Tongue (tissue), 2 donors: ENCODE measurements around the gene TADA3. TPM values are rescaled to one million over a fixed set of nuclear protein-coding genes. Genes with fewer than 3 reads are reported as not detected.

ENCODE experiments used
- DNase-seq: peaks from one replicate; pipeline ENCODE4 v3.0.0-alpha.2; 2015
- total RNA-seq: library from RNA; depleted of rRNA; stranded (reverse); fragments of >200 nt; gene quantifications from one replicate; pipeline ENCODE4 v1.2.3, GENCODE V29; 2014

Gene TADA3
- total RNA-seq, 1 donor from 2014 or later = 40.8 TPM

DNA sequence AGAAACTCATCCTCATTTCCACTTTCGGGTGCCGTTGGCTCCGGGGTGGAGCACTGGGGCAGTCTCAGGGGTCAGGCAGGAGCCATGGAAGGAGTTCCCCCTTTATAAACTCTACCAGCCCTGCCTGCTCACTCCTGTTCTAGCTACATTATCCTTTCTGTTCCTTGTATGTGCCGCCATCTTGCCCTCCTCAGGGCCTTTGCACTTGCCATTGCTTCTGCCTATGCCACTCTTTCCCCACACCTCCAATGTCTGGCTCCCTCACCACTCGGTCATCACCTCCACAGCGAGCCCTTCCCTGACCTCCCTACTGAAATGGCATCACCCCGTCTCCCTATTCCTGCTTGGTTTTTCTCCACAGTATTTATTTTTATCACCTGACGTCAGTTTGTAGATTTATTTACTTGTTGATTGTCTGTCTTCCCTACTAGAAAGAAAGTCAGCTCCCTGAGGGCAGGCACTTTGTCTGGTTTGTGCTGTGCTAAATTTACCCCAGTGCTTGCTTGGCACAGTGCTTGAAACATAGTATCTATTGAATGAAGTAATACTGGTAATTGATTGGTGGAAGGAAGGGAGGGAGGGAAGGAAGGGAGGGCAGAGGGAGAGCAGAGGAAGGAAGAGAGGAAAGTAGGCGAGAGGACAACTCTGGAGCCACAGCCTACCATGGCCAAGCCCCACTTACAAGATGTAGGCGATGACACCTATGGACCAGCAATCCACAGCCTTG lies 31.3 kb downstream of the TADA3 start:
- no peak for DNase-seq

DNA sequence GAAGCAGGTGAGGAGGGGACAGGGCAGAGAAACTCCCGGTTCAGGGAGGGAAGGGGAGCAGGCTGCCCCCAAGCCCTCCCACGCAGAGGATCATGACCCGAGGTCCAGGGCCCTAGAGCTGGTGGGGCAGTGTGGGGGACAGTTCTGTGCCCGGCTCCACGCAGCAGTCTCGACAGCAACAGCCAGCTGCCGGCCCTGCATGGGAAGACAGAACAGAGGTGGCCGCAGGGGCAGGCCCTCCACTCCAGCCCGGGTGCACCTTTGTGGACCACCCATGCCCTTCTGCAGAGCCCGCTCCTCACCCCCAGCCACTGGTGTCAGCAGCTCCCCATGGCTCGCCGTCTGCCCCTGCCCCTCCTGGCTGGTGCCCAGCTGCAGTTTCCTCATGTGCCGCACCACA lies 34.8 kb downstream of the TADA3 start:
- no peak for DNase-seq

DNA sequence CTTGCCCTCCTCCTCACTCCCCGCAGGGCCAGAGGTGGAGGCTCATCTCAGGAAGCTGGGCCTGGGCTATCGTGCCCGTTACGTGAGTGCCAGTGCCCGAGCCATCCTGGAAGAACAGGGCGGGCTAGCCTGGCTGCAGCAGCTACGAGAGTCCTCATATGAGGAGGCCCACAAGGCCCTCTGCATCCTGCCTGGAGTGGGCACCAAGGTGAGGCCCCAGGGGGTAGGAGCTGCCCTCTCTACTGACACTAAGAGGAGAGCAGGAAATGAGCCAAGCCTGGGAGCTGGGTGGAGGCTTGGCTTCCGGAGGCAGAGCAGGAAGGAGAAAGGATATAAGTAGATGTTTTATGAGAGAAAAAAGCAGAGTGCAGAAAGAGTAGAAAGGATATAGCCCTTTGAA lies 37.6 kb downstream of the TADA3 start:
- DNase-seq = no peak

DNA sequence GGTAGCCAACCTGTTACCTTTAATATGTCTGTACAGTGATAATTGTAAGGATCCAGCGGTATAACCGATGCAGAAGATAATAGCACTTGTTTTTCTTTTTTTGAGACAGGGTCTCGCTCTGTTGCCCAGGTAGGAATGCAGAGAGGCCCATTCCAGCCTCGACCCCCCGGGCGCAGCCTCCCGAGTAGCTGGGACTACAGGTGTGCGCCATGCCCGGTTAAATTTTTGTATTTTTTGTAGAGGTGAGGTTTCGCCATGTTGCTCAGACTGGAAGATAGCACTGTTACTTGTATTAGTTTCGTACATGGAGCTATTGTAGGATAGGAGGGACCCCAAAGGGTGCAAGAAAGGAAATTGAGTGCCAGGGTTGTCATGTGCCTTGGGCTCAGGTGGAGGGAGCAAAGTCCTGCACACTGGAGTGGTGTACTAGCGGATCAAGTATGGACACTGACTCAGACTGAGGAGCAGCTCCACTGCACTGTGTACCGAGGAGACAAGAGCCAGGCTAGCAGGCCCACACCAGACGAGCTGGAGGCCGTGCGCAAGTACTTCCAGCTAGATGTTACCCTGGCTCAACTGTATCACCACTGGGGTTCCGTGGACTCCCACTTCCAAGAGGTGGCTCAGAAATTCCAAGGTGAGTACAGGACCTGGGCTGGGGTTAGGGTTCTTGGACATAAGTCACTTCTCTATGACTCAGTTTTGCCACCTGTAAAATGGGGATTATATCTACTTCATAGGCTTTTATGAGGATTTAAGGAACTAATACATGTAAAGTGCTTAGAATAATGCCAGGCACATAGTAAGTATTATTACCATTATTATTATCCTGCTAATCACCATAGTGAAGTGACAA lies 41.5 kb downstream of the TADA3 start:
- DNase-seq = no peak

DNA sequence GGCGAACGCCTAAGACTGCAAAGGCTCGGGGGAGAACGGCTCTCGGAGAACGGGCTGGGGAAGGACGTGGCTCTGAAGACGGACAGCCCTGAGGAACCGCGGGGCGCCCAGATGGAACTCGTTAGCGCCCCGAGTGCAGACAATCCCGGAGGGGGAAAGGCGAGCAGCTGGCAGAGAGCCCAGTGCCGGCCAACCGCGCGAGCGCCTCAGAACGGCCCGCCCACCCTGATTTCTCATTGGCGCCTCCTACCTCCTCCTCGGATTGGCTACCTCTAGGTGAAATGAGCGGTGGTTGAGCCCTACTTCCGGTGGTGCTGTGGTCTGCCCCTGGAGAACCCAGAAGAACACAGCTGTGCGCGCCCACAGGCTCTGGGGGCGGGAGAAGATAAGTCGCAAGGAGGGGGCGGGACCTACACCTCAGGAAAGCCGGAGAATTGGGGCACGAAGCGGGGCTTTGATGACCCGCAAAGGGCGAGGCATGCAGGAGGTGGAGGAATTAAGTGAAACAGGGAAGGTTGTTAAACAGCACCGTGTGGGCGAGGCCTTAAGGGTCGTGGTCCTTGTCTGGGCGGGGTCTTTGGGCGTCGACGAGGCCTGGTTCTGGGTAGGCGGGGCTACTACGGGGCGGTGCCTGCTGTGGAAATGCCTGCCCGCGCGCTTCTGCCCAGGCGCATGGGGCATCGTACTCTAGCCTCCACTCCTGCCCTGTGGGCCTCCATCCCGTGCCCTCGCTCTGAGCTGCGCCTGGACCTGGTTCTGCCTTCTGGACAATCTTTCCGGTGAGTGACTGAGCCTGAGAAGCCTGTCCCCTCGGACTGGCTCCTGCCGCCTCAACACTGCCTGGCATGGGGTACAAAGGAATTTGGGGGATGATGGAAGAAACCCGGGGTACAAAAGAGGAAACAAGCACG lies 42.4 kb downstream of the TADA3 start, which contains the start of gene OGG1:
Gene OGG1 (plus strand): TSS at position 308 of the 911 bp plus-strand sequence. CDS start 335 bp downstream, at position 643.
- peak; percentile 99 for DNase-seq

DNA sequence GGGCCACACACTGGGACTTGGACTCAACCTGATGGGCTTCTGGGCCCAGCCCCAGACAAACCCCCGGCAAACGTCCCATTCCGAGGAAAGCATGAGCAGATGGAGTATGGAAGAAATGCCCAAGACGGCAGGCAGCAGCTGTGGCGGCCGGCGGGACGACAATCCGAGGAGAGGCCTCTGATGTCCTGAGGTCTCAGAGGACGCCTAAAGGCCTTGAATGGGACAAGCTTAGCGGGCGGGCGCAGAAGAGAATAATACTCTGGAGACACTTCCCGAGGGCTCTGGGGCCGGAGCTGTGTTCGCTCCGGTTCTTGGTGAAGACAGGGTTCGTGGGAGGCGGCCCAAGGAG lies 43.0 kb downstream of the TADA3 start:
- no peak for DNase-seq

DNA sequence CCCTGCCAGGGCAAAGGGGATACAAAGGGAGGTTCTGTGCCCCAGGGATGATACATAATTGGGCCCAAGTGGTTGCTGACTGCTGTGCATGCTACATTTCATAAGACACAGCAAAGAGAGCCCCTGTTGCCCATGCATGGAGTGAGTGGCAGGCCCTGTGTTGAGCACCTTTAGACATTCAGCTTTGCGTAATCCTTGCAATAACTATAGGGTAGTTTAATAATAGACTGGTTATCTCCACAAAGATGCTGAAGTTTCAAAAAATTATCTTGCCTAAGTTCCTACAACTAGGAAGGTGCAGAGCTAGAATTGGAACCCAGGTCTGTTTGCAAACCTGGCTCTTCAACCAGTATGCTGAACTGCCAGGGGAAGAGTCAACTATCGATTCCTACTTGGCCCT lies 44.2 kb downstream of the TADA3 start:
- no peak for DNase-seq

DNA sequence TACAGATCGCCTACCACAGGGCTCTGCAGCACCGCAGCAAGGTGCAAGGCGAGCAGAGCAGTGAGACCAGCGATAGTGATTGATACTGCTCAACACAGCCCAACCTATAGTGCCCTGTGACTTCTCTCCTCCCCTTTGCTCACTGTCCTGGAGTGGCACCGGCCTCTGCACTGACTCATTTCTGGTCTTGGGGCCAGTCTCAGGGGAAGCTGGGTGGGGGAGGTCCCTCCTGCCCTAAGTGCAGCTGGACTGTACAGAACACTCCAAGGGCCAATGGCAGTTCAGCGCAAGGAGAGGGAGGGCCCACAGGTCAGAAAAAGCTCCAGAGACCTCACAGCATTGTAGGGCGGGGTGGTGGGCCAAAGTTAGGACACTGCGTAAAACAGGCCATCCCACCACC lies 45.0 kb downstream of the TADA3 start:
- DNase-seq = no peak

DNA sequence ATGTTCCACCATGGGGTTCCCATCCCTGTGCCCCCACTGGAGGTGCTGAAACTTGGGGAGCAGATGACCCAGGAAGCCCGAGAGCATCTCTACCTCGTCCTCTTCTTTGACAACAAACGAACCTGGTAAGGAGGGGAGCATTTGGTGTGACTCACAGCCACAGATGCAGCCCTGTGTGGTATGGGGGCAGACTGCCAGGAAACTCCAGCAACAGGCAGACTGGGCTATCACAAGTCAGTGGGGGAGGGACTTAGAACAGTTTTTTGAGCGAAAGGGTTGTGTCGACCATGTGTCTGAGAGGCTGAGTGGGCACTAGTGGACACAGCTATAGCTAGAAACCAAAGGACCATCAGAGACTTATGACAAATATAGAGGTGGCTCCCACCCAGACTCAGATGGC lies 45.9 kb downstream of the TADA3 start:
- DNase-seq = no peak

DNA sequence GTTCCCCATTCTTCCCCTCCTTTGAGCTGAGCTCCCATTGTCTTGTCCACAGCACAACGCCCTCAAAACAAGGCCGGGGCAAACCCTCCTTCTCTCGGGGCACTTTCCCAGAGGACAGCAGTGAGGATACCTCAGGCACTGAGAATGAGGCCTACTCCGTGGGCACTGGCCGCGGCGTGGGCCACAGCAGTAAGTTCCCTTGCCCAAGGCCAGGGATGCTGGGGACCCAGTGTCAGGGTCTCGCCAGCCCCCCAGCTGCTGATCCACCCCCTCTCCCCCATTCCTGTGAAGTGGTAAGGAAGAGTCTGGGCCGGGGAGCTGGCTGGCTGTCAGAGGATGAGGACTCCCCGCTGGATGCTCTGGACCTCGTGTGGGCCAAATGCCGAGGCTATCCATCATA lies 46.8 kb downstream of the TADA3 start:
- no peak for DNase-seq

DNA sequence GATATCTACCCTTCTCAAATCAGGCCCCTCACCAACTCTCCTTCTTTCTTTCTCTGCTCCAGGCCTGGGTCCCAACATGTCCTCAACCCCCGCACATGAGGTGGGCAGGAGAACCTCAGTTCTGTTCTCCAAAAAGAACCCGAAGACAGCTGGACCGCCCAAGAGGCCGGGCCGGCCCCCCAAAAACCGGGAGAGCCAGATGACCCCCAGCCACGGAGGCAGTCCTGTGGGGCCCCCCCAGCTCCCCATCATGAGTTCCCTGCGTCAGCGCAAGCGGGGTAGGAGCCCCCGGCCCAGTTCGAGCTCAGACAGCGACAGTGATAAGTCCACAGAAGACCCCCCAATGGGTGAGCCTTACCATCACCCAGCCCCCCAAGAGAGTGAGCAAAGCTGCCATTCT lies 48.1 kb downstream of the TADA3 start:
- DNase-seq = no peak

DNA sequence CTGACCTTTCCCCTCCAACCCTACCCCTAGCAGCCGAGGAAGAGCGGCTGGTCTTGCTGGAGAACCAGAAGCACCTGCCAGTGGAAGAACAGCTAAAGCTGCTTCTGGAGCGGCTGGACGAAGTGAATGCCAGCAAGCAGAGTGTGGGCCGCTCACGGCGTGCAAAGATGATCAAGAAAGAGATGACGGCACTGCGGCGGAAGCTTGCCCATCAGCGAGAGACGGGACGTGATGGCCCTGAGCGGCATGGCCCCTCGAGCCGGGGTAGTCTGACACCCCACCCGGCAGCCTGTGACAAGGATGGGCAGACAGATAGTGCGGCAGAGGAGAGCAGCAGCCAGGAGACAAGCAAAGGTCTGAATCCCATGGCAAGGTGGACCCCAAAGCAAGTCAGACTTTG lies 48.7 kb downstream of the TADA3 start:
- no peak for DNase-seq

DNA sequence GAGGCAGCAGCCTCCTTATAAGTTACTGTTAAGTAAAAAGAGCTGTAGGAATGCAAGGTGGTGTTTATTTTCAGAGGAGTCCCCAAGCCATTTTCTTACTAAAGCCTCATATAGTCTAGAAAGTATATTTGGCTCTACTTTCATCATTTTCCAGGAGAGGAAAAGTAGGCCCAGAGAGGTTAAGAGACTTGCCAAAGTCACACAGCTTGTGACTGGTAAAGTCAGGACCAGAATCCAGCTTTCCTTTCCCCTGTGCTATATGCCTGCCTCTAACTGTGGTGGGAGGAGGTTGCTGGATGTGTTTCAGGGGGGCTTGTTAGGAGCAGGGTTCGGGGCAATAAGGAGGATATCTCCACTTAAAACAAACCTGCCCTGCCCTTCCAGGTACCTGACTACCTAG lies 49.7 kb downstream of the TADA3 start:
- no peak for DNase-seq

DNA sequence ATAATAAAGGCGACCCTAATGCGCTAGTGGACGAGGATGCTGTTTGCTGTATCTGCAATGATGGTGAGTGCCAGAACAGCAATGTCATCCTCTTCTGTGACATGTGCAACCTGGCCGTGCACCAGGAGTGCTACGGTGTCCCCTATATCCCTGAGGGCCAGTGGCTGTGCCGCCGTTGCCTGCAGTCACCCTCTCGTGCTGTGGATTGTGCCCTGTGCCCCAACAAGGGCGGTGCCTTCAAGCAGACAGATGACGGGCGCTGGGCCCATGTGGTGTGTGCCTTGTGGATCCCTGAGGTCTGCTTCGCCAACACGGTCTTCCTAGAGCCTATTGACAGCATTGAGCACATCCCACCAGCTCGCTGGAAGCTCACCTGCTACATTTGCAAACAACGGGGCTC lies 53.1 kb downstream of the TADA3 start:
- no peak for DNase-seq

DNA sequence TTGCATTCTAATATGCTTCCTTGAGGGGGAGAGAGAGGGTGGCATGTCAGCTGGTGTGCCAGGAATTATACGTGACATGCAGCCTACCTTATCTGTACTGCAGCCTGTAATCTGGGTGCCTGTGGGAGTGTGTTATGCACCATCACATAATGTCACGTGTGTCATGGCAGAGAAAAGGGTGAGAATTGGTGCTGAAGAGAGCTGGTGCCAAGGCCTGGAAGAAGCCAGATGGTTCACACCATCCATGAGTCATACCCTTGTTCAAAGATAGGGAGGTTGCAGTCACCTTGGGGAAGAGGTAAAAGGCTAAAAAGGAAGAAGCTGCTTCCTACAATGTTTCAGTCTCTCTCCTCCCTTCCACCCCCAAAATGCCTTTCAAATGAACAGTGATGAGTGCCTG lies 55.4 kb downstream of the TADA3 start:
- DNase-seq = no peak

DNA sequence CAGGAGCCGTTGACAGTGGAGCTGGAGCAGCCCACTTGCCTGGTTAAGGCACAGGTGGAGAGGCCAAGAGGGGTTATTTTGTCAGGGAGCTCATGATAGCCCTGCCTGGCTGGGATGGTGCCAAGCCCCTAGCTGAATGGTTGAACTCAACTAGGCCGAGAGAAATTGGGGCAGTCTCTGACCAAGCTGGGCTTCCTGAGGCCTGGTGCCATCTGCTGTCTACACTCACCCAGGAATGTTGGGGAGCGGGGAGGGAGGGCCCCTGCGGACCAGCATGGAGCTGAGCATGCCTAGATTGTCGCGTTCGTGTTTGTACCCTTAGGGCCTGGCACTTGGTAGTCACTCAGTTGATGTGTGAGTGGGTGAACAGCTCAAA lies 59.5 kb downstream of the TADA3 start:
- DNase-seq = no peak

DNA sequence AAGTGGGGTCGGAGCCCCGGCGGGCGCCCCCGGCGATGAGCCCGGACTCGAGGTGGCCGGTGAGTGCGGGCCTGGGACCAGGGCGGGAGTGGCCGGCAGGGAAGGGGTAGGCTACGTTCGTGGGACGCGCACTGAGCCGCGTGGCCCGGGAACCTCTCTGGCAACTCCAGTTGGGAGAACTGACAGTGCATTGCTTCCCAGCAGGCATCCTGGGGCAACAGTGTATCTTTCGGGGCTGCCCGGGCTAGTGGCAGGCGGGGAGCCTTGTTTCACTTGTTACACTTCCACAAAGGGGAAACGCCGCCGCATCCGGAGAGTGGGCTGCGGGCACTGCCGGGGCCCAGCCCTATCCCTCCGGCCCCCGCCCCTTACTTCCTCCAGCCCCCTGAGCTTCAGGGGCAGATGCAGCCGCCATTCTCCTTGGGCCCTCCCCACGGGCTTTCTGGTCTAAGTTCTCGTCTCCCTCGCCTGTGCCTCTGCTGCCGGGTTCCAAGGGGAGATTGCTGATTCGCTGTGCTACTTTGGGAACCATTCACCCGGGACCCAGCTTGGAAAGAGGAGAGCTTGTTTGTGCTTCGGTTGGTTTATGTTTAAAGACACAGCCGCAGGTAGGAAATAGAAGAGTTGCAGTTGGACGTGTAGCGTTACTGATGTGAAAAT lies 60.1 kb downstream of the TADA3 start:
- no peak for DNase-seq

DNA sequence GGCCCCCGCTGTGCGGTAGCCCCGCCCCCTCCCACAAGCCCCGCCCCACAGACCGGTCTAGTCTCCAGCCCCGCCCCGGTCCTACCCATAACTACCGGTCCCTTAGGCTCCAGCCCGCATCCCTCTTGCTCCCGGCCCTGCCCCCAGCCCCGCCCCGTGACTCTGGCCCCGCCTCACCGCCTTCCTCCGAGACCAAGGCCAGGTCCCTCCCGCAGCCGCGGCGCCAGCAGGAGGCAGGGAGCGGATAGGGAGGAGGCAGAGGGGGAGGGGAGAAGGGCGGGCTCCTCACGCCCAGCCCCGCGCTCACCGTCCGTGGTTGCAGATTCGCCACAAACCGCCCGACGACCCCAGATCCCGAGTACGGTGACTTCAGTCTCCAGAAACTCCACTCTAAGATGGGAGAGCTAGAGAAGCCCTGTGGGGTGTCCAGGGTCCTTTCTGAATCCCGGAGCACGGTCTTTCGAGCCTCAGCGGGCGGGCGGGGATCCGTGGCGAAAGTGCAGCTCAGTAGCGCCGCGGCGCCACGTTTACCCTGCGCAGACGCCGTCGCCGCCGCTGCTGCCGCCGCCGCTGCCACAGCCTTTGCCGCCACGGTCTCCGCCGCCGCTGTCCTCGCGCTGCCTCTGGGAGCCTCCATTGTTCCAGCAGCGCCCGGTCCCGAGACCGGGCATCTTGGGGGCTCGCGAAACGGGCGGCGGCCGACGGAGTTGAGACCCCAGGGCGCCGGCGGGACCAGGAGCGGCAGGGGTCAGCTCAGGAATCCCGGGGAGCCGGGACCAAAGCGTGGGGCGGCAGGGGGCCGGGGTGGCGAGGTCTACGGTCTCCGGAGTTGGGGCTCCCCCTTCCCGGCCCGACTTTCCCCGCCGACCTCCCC lies 60.8 kb downstream of the TADA3 start, which contains the start of gene BRPF1:
Gene BRPF1 (plus strand): TSS at position 530 of the 874 bp plus-strand sequence. CDS start 2,406 bp downstream, outside the sequence.
- DNase-seq = peak; percentile 100

DNA sequence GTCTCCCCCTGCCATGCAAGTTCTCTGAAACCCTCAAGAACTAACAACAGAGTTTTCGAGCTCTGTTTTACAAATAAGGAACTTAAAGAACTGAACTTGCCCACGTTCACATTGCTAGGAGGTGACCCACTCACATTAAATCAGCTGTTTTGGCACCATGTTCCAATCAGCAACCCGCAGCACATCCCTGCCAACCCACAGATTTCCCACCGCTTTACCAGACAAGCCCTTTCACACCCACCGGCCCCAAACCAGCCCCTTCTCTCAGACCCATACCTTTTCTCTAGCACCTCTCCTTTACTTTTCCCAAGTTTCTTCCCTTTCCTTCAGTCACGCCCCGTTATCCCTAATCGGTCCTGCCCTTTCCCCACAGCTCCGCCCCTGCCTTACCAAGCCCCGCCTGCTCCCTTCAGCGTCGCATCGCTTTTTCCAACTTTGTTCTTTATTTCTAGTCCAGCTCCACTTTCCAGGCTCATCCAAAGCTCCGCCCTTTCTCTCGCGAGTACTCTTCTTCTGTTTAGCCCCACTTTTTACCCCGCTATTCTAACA lies 61.5 kb downstream of the TADA3 start:
- DNase-seq = no peak
